ENCODE results near the gene LRR1.

LRR1 gene

DNA sequence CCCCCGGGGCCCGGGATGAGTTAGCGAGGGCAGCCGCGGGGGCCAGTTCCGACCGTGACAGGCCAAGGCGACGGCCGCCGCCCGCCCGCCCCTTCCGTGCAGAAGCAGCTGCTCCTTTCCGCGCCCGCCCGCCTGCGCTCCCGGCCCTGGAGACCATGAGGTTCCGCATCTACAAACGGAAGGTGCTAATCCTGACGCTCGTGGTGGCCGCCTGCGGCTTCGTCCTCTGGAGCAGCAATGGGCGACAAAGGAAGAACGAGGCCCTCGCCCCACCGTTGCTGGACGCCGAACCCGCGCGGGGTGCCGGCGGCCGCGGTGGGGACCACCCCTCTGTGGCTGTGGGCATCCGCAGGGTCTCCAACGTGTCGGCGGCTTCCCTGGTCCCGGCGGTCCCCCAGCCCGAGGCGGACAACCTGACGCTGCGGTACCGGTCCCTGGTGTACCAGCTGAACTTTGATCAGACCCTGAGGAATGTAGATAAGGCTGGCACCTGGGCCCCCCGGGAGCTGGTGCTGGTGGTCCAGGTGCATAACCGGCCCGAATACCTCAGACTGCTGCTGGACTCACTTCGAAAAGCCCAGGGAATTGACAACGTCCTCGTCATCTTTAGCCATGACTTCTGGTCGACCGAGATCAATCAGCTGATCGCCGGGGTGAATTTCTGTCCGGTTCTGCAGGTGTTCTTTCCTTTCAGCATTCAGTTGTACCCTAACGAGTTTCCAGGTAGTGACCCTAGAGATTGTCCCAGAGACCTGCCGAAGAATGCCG, 22.6 kb downstream of the LRR1 start:
- DNase-seq: peak; percentile 60
- Histone ChIP-seq H3K27me3 (replicated peaks) (no peaks in the 10 kb centered on the region), H3K36me3 (replicated peaks) (peaks cover 17% of the 10 kb centered on the region), H3K27ac (peak overlapping the region; percentile 94), H3K4me3 (ENCODE audit: low read depth, low read length) (peak overlapping the region; percentile 88)
- TF ChIP-seq, protein P1, sequence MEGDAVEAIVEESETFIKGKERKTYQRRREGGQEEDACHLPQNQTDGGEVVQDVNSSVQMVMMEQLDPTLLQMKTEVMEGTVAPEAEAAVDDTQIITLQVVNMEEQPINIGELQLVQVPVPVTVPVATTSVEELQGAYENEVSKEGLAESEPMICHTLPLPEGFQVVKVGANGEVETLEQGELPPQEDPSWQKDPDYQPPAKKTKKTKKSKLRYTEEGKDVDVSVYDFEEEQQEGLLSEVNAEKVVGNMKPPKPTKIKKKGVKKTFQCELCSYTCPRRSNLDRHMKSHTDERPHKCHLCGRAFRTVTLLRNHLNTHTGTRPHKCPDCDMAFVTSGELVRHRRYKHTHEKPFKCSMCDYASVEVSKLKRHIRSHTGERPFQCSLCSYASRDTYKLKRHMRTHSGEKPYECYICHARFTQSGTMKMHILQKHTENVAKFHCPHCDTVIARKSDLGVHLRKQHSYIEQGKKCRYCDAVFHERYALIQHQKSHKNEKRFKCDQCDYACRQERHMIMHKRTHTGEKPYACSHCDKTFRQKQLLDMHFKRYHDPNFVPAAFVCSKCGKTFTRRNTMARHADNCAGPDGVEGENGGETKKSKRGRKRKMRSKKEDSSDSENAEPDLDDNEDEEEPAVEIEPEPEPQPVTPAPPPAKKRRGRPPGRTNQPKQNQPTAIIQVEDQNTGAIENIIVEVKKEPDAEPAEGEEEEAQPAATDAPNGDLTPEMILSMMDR (IDR thresholded peaks at IDR 0.05; ENCODE audit: low read depth, low read length, missing control alignments): no peak
- in situ Hi-C loops (cut with HindIII; ENCODE audit: low pct_ligation_motif_present, low sequenced_read_pairs): no loop called here

GRCh38 chr14:49622022-49622607, 23.4 kb downstream of the LRR1 start:
- Histone ChIP-seq H3K27ac (no peak overlapping the region), H3K36me3 (replicated peaks) (peaks cover 19% of the 10 kb centered on the region), H3K4me3 (ENCODE audit: low read depth, low read length) (peak overlapping the region; percentile 88), H3K27me3 (replicated peaks) (no peaks in the 10 kb centered on the region)
- in situ Hi-C loops (cut with HindIII; ENCODE audit: low pct_ligation_motif_present, low sequenced_read_pairs): no loop called here
- TF ChIP-seq, protein P1 (IDR thresholded peaks at IDR 0.05; ENCODE audit: low read depth, low read length, missing control alignments): no peak
- DNase-seq: no peak

DNA sequence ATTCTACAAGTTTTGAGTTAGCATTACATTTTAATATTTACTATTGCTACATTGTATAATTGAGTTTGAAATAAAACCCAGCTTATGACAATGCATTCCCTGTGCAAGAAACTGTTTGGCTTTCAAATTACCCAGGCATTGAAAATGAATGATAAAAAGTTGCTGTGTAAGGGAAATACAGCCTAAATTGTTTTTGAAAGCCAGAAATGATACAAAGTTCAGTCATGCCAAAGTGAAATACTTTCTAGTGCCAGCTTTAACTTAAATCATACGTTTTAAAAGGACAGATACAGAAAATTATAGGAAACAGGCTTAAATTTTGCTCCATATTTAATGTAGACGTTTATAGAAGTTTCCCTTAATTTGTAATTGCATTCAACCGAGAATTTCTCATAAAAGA, 24.6 kb downstream of the LRR1 start:
- Histone ChIP-seq H3K27me3 (replicated peaks) (no peaks in the 10 kb centered on the region), H3K36me3 (replicated peaks) (peaks cover 17% of the 10 kb centered on the region), H3K4me3 (ENCODE audit: low read depth, low read length) (no peak overlapping the region), H3K27ac (no peak overlapping the region)
- TF ChIP-seq, protein P1 (IDR thresholded peaks at IDR 0.05; ENCODE audit: low read depth, low read length, missing control alignments): no peak
- in situ Hi-C loops (cut with HindIII; ENCODE audit: low pct_ligation_motif_present, low sequenced_read_pairs): no loop called here
- no peak for DNase-seq

GRCh38 chr14:49623941-49624839, 25.4 kb downstream of the LRR1 start:
- TF ChIP-seq, protein P1 (IDR thresholded peaks at IDR 0.05; ENCODE audit: low read depth, low read length, missing control alignments): no peak
- Histone ChIP-seq H3K36me3 (replicated peaks) (peaks cover 9% of the 10 kb centered on the region), H3K27me3 (replicated peaks) (no peaks in the 10 kb centered on the region), H3K4me3 (ENCODE audit: low read depth, low read length) (no peak overlapping the region), H3K27ac (no peak overlapping the region)
- in situ Hi-C loops (cut with HindIII; ENCODE audit: low pct_ligation_motif_present, low sequenced_read_pairs): no loop called here
- no peak for DNase-seq

- TF ChIP-seq, protein P1 (IDR thresholded peaks at IDR 0.05; ENCODE audit: low read depth, low read length, missing control alignments): peak; percentile 78
- Histone ChIP-seq H3K27ac (peak overlapping the region; percentile 79), H3K4me3 (ENCODE audit: low read depth, low read length) (peak overlapping the region; percentile 93), H3K27me3 (replicated peaks) (no peaks in the 10 kb centered on the region), H3K36me3 (replicated peaks) (no peaks in the 10 kb centered on the region)
- in situ Hi-C loops (cut with HindIII; ENCODE audit: low pct_ligation_motif_present, low sequenced_read_pairs): no loop called here
- peak; percentile 88 for DNase-seq
Observed at GRCh38 chr14:49633640-49634546, 35.2 kb downstream of the LRR1 start.
